DOHH2 (cell line): ENCODE results near the gene DAAM1.

Source experiments
- CTCF ChIP-seq: fragments of 200-600 bp; sonication (generic); IDR thresholded peaks from one replicate; pipeline ENCODE4 v1.5.1; 2014; ENCODE audit warnings: antibody characterized with exemption, mild to moderate bottlenecking, low read depth, low read length; ENCODE audit not compliant: poor library complexity, severe bottlenecking
- EZH2phosphoT487 ChIP-seq: fragments of 200-600 bp; sonication (generic); IDR thresholded peaks from 2 replicates; pipeline ENCODE4 v1.6.1; 2017; ENCODE audit warnings: borderline replicate concordance, mild to moderate bottlenecking, antibody characterized with exemption, low read length, moderate library complexity, mixed read lengths

- TF ChIP-seq CTCF: no peak
- TF ChIP-seq EZH2phosphoT487: no peak
Observed at GRCh38 chr14:59241121-59241520, 52.7 kb downstream of the DAAM1 start.
